HG03175 (cell line): ENCODE data around the gene PGLYRP4.

ENCODE experiments used
- ATAC-seq: cut with Tn5 transposase; IDR thresholded peaks from one replicate; pipeline ENCODE4 v1.9.1; 2021; ENCODE audit warnings: mild to moderate bottlenecking, moderate library complexity; ENCODE audit not compliant: unreplicated experiment

PGLYRP4 gene

DNA sequence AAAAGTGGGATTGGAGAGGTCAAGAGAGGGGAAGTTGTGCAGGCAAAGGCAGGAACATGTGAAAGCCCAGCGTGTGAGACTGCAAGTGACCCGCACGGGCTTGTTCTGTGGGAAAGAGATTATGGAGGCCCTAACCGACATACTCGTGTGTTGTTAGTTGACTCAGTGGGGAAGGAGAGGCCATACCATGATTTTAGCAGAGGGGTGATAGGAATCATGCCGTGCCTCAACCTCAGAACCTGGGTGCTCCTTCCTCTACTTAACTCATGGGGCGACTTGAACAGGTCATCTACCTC lies 55.2 kb downstream of the PGLYRP4 start:
- ATAC-seq: no peak

DNA sequence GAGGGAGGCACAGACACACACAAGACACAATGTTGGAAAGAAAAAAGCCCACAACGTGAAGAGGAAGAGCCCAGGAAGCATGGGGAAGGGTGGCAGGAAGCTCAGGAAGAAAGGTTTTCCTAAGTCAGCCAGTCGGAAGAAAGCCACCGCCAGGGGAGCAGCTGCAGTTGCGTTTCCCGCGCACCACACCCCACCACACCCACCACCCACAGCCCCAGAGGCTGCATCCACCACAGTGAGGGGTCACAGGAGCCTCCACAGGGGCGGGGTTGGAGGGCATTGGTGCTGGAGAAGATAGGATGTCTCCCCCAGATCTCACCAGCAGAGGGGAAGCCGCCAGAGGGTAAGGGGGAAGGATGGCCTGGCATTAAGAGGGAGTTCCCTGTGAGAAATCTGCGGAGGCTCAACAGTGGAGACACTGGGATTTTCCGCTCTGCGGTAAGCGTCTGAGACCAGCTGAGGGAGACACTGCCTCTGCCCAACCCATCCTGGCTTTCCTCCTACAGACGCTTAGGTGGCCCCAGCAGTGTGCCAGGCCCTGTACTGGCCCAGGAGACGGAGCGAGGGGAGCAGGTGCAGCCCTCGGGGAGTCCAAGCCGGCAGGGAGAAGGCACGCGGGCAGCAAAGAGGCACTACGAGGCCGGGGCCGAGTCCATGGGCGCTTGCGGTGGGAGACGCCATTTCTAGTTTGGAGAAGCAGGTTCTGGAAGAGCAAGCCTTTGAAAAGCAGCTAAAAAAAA lies 55.7 kb downstream of the PGLYRP4 start:
- no peak for ATAC-seq

DNA sequence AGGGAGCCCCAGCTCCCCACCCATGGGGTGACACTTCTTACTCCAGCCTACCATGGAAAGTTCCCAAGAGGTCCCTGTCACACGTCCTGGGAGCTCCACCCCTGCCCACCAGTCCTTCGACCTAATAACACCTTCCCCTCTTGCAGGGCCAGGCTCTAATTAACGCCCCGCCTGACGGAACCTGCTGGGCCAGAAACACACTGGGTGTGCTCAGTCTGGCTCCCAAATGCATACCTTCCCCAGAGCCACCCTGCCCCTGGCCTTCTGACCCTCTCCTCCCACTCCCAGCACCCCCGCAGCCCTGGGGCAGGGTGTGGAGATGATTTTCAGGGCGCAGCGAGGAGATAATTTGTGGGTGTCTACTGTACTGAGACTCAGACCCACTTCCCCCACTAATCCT lies 56.5 kb downstream of the PGLYRP4 start:
- no peak for ATAC-seq

DNA sequence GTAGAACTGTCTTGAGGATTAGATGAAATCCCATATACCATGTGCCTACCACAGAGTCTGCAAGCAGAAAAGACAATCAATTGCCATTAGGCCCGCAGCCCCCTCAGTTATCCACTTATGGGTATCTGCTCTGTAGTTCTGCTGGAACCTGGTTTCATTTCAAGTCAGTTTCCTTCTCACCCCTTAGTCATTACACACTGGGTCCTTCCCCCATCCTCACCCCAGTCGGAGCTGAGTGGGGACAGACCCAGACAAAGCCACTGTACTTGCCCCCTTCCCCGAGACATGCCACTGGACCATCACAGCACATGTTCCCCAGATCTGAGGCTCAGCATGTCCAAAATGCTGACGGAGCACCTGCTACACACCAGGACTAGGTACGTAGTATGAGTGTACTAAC lies 57.1 kb downstream of the PGLYRP4 start:
- peak; percentile 49 for ATAC-seq

DNA sequence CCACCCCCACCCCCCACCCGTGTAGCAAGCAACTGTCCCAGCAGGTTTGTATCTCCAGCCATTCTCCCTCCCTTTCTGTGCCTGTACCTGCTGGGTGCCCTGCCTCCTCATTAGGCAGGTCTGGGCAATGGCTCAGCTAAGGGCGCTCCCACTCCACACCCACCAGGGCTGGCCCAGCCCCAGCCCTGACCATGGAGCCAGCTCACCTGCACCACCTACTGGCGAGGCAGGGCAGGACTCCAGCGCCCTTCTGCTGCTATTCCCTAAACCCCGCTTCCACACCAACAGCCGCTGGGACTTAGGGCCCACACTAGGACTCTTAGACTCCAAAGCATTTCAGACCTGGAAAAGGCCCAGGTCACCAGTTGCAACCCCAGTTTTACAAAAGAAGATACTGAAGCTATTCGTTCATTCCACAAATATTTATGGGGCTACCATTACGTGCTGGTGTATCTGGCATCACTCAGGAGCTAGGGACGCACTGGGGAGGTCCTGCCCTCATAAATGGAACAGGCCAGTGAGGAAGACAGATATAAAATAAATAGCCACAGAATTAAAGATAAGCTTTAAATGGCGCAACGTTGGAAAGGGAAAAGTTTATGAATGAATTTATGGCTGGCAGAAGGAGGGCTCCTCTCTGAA lies 59.9 kb downstream of the PGLYRP4 start:
- no peak for ATAC-seq
